AG09319 (cell line): ENCODE results near the gene PKLR.

ENCODE experiments used
- DNase-seq: peaks from one replicate; pipeline ENCODE4 v3.0.0-alpha.2; 2010; ENCODE audit warnings: low read depth; ENCODE audit errors: extremely low read depth
- CTCF ChIP-seq: IDR thresholded peaks from 2 replicates; pipeline ENCODE4 v1.5.1; 2011; ENCODE audit warnings: low read depth, mild to moderate bottlenecking, inconsistent platforms, low read length, moderate library complexity

Gene PKLR

GRCh38 chr1:155300553-155301329, 497 bp downstream of the PKLR start:
- no peak for TF ChIP-seq CTCF
- DNase-seq: no peak

- no peak for DNase-seq
- TF ChIP-seq CTCF: no peak
Measured at GRCh38 chr1:155300024-155300423, 1.2 kb downstream of the PKLR start.

- DNase-seq: no peak
- no peak for TF ChIP-seq CTCF
Measured at GRCh38 chr1:155297384-155297783, 3.9 kb downstream of the PKLR start.

GRCh38 chr1:155296661-155297060, 4.6 kb downstream of the PKLR start:
- no peak for DNase-seq
- no peak for TF ChIP-seq CTCF

- no peak for DNase-seq
- no peak for TF ChIP-seq CTCF
Measured at GRCh38 chr1:155295942-155296267, 5.3 kb downstream of the PKLR start.

- TF ChIP-seq CTCF: no peak
- no peak for DNase-seq
Measured at GRCh38 chr1:155295183-155295941, 5.9 kb downstream of the PKLR start.

GRCh38 chr1:155294520-155295182, 6.6 kb downstream of the PKLR start:
- TF ChIP-seq CTCF: no peak
- no peak for DNase-seq
